SU-DHL-6 (cell line): ENCODE results near the gene EPHB2.

Experiments used
- CTCF ChIP-seq: fragments of 200-600 bp; sonication (generic); IDR thresholded peaks from one replicate; pipeline ENCODE4 v1.5.1; 2017; ENCODE audit warnings: antibody characterized with exemption, mild to moderate bottlenecking, low read length, moderate library complexity; ENCODE audit not compliant: insufficient read depth, poor library complexity, severe bottlenecking
- EZH2phosphoT487 ChIP-seq: fragments of 200-600 bp; sonication (generic), shearing (Covaris generic); conservative IDR thresholded peaks from 2 replicates; pipeline ENCODE4 v1.6.1; 2018; ENCODE audit warnings: mild to moderate bottlenecking, antibody characterized with exemption, low read length, moderate library complexity, mixed read lengths

- TF ChIP-seq CTCF (no peak), EZH2phosphoT487 (no peak)
Observed at GRCh38 chr1:22847709-22848108, 137.1 kb downstream of the EPHB2 start.
